ENCODE results near the gene NSMCE1.
A peak's percentile ranks its signal among the peaks of the same experiment; 100 is the strongest.
"Not testable (repeated sequence)": the region's sequence is repeated elsewhere in the genome, so short reads cannot be mapped to it uniquely, and the experiment has no call there.

NSMCE1 gene

GRCh38 chr16:27214084-27214961, 54.2 kb downstream of the NSMCE1 start:
- no peak for DNase-seq

- no peak for DNase-seq
These were observed 57.5 kb downstream of the NSMCE1 start for GRCh38 chr16:27211026-27211425.

- DNase-seq = no peak
These were observed 58.4 kb downstream of the NSMCE1 start for GRCh38 chr16:27210174-27210573.

GRCh38 chr16:27209591-27209990, 59.0 kb downstream of the NSMCE1 start:
- DNase-seq = no peak

GRCh38 chr16:27208796-27209195, 59.8 kb downstream of the NSMCE1 start:
- no peak for DNase-seq

- DNase-seq = no peak
These were observed 60.4 kb downstream of the NSMCE1 start for GRCh38 chr16:27208081-27208680.

GRCh38 chr16:27207121-27207520, 61.5 kb downstream of the NSMCE1 start:
- not testable (repeated sequence) for DNase-seq

- DNase-seq = no peak
These were observed 63.0 kb downstream of the NSMCE1 start for GRCh38 chr16:27205423-27206065.

GRCh38 chr16:27204312-27204915, 64.2 kb downstream of the NSMCE1 start:
- no peak for DNase-seq

GRCh38 chr16:27203507-27204311, 64.9 kb downstream of the NSMCE1 start, which contains the start of gene KDM8:
KDM8 (plus strand) TSS chr16:27203526; CDS start chr16:27210124, 6,598 bp downstream.
- DNase-seq = peak; percentile 99

GRCh38 chr16:27202923-27203506, 65.6 kb downstream of the NSMCE1 start:
- no peak for DNase-seq

- DNase-seq = not testable (repeated sequence)
These were observed 67.7 kb downstream of the NSMCE1 start for GRCh38 chr16:27200914-27201313.

GRCh38 chr16:27199736-27200135, 68.8 kb downstream of the NSMCE1 start:
- DNase-seq = no peak

- no peak for DNase-seq
These were observed 69.4 kb downstream of the NSMCE1 start for GRCh38 chr16:27199235-27199586.

- DNase-seq = no peak
These were observed 69.9 kb downstream of the NSMCE1 start for GRCh38 chr16:27198451-27199234.

GRCh38 chr16:27197004-27197403, 71.6 kb downstream of the NSMCE1 start:
- DNase-seq = no peak

- DNase-seq = no peak
These were observed 72.5 kb downstream of the NSMCE1 start for GRCh38 chr16:27195941-27196595.

- DNase-seq = no peak
These were observed 73.4 kb downstream of the NSMCE1 start for GRCh38 chr16:27195076-27195741.

- no peak for DNase-seq
These were observed 75.1 kb downstream of the NSMCE1 start for GRCh38 chr16:27193300-27193990.
